Ramos (cell line): ENCODE data around the gene TMEM164.

Experiments
- in situ Hi-C: fragments of 300-500 bp; cut with MboI; formaldehyde crosslinking; loops from one replicate; pipeline ENCODE4 v1.14.3; 2022; ENCODE audit warnings: low sequenced_read_pairs; ENCODE audit not compliant: unreplicated experiment

TMEM164 gene

DNA sequence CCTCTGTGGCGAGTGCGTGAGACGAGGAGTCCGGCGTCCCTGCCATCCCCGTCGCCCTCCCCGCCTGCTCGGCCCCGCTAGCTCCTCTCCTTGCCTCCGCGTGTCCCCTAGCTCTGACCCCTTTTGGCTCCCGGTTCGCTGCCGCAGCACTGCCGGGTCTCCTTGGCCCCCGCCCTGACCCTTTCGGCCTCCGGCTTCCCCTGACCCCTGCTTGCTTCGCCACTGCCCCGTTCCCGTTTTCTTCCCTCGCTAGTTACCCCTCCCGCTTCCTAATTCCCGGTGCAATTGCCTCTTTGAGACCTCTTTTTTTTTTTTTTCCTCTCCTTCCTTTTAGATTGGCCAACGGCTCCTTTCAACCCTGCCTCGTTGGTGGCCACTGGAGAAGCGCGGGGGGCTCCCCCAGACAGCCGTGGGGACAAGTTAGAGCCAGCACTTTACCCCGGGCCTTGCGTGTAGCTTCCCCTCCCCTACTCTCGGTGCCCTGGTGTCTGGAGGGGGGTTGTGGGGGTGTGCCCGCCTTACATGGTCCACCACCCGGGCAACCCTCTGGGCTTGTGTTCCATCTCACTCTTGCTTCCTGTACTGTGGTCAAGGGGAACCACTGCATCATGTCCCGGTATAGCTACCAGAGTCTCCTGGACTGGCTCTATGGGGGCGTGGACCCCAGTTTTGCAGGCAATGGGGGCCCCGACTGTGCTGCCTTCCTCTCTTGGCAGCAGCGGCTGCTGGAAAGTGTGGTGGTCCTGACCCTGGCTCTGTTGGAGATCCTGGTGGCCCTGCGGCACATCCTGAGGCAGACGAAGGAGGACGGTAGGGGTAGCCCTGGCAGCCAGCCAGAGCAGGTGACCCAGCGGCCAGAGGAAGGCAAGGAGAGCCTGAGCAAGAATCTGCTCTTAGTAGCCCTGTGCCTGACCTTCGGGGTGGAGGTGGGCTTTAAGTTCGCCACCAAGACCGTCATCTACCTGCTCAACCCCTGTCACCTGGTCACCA lies 548 bp downstream of the TMEM164 start:
- in situ Hi-C loops, result no loop called here

DNA sequence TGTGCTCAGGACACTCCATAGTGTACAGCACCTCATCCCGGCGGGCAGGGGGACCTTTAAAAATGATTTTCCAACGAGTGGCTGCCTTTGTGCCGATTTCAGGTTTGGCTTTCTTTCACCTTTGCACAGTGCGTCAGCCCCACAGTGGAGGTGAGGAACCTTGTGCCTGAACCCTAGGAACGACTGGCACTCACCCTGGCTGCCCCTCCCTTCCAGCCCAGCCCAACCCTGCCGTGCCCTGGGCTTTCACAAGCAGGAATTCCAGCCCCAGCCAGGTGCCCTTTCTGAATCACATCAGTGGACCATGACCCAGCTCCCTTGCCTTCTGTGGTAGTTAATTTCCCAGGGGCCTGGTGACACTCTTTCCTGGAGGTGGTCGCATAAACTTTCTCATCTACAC lies 1.3 kb downstream of the TMEM164 start:
- in situ Hi-C loops, result no loop called here

DNA sequence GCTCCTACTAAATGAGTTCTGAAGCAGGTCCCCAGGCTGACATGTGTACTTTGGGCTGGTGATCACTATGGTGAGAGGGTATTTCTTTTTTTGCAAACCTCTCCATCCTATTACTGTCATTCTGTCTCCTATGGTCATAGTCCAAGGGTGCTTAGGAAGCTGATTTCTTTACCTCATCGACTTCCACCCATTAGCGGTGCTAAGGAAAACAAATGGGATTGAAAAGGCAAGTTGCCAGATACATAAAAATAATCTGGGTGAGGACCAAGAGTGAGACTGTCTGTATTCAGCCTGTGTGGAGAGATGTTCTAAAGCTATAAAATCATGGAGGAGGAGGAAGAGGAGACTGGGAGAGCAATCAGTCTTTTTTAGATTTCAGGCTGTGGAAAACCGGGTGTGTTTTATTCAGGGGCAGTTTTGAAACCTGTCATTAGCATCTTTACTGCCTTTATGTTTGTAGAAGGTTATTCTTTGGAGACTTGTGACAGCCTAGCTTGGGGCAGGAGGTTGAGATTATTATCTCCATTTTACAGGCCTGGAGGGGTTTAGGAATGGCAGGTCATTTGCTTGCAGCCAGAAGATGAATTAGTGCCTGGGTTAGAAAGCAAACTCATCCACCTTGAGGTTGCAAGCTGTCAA lies 1.9 kb downstream of the TMEM164 start:
- in situ Hi-C loops, result no loop called here

DNA sequence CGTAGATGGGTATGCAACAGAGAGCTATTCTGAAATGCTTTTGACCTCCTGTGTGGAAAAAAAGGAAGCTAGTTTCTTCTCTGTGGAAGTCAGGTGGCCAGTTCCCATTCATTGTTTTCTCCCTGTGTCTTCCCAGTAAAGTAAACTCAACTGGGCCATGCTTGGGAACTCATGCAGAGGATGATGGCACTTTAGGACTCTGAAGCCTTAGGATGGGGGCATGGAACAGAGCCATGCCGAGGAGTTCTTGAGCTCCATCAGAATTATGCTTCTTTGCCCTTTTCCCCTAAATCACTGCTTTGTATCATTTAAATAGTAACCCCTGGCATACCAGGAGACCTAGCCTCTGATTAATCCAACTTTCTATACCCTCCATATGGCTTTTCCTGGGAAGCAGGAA lies 3.2 kb downstream of the TMEM164 start:
- in situ Hi-C loops, result no loop called here

DNA sequence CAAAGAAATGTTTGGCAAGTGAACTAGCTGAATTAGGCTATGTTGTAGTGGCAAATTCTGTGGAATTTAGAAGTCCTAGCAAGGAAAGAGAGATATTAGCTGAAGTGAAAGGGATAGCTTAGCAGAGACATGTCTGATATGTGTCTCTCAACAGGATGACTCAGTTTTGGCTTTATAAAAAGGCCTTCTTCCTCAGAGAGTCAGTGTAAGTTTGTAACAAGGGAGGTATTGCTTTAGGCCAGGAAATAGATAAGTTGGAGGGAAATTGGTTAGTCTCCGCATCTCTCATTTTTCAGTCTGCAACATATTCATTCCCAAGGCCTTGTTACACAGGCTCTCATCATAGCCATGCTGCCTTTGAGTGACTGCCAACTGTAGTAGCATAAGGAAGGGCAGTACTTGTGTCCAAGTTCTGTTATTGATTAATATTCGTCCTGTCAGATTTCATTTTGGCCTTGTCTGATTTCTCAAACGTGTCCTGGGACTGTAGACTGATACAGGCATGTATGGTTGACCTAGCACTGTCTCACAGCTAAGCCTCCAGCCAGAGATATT lies 4.0 kb downstream of the TMEM164 start:
- in situ Hi-C loops, result no loop called here

DNA sequence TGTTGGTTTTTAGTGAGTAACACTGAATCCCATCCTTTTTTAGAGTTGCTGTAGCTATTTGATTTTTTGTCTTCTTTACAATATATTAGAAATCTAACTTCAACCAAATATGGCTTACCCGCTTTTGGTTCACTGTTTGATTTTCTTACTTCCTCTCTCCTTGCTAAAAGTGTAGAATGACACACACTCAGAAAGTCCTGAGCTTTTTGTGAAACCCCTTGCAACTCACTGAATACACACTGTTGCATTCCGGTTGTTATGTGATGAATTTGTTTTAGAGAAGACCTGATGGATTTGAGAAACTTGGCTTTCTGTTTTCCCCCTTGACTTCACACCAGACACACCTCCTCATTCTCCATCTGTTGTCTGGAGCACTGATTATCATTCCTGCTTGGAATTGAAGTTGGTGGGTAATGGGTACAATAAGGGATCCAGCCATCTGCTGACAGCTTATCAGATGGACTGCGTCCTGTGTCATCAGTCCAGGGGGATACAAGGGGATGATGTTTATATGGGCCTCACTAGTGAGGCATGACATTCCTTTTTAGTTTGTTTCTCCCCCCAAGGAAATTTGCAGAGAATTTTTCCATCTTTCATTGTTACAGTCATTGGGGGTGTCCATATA lies 5.2 kb downstream of the TMEM164 start:
- in situ Hi-C loops, result no loop called here

DNA sequence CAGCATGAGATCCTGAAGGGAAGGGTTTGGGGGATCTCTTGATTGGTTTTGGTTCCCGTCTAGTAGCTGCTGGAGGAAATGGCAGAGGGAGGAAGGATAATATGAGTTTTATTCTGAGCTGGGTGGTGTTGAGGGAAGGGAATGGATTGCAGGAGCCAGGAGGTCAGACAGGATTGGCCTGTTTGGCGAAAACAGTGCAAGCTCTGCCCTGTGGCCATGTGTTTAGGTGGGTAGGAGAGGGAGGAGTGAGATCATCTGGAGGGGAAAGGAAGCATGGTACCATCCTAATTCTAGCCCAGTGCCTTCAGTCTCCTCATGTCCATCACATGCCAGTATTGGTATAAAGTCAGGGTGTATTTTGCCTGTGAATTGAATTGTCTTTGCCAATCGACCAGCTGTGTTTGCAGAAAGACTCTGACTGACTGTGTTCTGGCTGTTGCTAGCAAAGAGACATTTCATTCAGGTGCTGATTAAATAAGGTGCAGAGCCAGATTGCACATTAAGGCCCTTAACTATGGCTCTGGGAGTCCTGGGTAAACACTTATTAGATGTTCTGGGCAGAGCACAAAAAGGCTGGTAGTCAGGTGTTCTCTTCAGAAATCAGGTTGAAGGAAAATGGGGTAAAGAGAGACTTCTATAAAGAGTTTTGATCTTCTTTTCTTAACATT lies 10.0 kb downstream of the TMEM164 start:
- in situ Hi-C loops, result no loop called here

DNA sequence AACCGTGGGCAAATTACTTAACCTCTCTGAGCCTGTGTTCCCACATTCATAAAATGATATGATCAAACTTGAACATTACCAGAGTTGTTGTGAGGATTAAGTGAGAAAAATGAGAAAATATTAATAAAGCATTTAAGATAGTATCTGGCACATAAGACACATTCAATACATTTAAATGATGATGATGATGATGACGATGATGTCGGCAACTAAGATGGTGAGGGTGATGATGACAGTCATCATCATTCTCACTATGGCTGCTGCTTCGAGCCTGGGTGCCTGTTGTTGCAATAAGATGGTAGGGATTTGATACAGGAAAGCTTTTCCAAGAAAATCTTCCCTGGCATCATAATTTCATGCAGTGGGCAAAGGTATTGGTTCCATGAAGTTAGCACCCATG lies 11.1 kb downstream of the TMEM164 start:
- in situ Hi-C loops, result no loop called here

DNA sequence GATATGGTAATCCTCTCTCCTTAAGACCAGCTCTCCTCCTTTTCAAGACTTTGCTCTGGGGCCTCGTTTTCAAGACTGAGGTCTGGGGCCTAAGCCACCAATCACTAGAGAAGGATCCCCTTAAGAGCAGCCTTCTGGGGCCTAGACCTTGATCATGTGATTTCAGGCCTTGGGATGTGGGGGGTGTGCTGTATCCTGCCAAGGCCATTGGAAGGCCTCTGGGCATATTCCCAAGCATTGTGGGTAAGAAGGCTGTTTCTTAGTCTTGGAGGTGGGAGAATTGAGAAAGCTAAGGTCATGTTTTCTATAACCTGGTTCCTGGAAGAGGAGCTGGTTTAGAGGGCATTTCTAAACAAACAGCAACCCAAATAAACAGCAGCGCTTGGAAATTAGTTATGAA lies 12.1 kb downstream of the TMEM164 start:
- in situ Hi-C loops, result no loop called here

DNA sequence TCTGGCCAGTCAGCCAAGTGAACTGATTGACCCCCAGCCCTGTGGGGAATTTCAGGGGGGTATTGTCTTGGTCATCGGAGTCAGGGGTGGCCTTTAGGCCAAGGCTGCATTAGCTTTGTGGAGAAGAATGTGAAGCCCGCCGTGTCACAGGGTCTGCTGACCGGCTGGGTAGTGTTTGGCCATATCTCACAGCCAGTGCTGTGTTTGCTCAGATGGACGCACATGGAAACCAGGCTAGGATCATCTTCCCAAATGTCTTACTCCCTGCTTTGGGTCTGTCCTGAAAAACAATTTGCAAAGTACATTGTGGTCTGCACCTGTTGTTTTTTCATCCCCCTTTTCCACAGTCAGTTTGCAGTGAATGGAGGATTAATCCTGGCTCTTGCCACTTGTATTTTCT lies 13.0 kb downstream of the TMEM164 start:
- in situ Hi-C loops, result no loop called here

DNA sequence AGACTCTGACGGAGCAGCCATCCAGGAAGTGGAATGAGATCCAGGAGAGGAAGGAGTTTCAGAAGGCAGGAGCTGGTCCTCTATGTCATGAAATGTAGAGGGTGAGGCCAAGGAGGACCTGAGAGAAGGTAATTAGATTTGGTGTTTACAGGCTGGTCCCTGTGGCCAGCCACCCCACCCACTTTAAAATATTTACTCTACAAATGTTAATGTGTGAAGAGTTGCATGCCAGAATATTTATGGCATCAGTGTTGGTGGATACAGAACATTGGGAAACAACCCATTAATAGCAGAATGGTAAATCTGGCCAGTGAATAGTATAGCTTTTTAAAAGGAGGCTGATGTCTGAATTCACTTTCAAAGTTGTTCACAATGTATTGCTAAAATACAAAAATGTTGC lies 17.6 kb downstream of the TMEM164 start:
- in situ Hi-C loops, result no loop called here

DNA sequence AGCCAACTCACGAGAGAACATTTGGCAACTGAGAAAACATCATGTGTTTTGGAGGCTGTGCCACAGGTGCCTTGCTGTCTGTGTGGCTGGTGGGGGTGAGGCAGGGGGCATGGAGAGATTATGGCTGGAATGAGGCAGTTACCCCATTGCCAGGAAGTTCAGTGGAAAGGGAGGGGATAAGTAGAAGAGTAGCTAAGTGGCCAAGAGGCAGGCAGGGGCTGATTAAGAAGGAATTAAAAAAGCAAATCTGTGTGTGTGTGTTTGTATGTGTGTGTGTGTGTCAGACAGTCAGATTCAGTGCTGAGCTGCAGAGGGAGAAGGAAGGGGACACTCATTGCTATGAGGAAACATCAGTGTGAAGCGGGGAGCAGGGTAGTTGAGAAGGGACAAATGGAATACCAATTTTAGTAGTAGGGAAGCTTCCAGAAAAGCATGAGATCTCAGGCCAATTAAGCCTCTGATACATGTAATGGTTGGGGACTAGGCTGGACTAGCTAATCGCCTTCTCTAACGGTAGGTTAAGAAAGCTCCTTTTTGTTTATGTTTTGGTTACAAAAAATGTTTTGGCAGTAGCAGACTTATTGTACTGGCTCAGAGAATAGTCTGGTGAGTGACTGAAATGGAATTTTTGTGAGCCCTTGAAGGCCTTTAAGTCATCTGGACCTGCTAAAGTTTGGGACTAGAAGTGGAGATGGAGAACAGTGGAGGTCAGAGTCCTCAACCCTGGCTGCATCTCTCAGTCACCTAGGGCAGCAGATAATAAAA lies 18.5 kb downstream of the TMEM164 start:
- in situ Hi-C loops, result no loop called here

DNA sequence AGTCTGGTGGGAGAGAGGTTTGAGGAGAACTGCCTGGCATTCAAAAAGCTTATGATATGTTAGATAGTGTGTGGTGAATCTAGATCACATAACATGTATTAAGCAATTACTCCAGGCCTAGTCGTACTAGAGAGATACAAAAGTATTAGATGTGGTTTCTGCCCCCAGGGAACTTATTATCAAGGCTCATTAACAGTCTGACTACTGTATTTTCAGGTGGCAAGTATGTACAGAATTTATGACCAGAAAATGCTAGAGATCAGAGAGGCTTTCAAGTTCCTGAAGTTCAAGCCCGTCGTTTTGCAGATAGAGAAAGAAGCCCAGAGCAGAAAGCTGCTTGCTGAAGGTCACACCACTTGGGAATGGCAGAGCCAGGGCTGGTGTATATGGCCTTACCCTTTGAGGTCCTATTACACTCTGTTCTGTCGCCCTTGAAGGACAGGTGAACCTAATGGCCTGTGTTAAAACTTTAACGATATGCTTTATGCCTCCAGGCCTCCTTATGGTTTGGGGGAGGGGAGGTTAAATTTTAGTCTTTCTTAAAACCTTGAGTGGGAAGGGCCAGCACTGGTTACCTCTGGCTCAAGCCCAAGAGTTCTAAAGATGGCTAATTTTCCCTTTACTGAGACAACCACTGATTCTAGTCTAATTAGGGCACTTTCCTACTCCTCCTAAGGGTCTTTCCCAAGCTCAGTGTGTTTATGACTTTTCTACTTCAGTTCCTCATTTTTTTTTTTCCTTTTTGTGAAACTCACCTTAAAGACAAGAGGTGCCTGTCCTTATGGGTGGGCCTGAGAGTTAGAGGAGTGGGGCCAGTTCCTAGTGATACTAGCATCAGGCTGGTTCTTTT lies 19.9 kb downstream of the TMEM164 start:
- in situ Hi-C loops, result no loop called here

DNA sequence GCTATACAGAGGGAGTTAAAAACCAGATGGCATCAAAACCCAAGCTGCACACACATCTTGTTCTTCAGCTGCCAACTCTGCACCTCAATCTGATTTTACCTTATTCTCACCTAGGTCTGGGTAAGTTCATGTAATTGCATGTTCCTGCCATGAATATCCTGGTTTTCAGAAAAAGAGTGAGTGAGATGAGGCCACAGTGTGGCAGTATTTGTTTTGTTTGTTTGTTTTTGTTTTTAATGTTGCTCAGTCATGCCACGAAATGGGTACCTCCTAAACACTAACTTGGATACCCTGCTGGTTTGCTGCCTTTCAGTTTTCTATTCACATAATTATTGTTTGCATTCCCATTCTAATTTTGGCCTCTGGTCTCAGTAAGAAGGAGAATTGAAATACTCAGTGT lies 22.5 kb downstream of the TMEM164 start:
- in situ Hi-C loops, result no loop called here

DNA sequence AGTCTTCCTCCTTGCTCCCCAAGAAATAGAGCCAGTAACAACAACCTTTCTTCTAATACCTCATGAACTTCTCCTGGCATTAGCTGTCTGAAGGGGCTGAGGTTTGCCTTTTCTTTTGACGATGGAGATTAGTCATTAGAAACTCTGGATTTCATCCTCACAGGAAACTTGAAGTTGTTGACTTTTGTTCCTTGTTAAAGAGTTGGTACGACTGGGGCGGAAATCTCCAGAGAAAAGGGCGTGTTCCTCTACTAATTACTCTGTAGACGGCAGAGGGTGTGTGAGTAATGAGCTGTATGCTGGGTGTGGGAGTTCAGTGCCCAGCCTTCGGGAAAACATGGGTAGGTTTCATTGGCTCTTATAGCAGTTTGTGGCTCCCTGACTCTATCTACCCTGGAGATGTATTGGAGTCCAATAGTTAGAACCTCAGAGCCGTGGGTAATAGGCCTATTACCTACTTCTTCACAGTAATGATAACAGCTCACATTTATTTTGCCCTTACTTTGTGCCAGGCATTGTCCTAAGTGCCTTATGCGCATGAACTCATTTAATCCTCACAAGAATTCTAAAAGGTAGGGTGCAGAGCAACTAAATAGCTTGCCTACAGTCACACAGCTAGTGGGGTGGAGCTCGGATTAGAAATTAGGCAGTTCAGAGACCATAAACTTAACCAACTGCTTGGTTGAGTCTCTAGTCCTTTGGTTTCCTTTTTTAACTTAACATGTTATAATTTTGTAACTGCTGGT lies 23.4 kb downstream of the TMEM164 start:
- in situ Hi-C loops, result no loop called here

DNA sequence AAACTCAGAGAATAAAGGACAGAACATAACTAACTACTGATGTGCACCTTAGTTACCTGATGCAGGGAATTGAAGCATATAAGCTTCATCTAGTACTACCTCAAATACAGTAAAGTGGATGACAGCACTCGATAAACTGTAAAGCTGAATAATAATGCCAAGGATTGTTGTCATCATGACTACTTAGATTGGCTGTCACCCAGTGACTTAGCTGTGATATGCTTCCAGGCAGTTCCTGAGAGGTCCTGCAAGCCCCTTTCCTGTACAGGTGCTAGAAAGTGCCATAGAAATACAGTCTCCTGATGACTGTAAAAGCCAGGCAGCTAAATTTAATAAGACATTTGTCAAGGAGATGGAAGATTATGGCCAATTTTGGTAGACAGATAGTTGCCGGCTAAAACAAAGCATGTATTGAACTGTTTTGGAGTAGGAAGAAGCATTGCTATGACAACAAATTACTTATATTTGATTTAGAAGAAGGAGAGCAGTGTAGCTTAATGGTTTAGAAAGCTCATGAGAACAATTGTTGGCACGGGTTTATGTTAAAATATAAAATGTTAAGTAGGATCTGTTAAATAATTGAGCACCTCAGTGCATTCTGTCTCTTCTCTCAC lies 29.7 kb downstream of the TMEM164 start:
- in situ Hi-C loops, result no loop called here

DNA sequence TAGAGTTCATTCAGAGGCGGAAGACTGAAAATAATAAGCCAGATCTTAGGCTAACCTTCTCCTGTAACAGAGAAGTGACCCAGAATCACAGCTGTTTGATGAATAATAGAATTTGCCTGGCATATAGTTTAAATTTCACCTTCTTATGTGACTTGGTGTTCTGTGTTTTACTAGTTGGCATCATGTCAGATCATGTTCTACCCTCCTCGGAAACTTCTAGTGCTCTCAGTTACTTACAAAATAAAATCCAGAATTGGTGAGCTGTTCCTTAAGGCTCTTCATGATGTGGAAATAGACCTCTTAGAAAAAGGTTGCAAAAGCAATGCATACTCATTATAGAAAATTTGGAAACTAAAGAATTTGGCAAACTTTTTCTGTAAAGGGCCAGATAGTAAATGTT lies 31.1 kb downstream of the TMEM164 start:
- in situ Hi-C loops, result no loop called here
